GM10266 (cell line): Measurements from ENCODE around the gene TXLNG.

Experiments
- DNase-seq: peaks from one replicate; pipeline ENCODE4 v3.0.0; 2012; ENCODE audit errors: extremely low spot score
- CTCF ChIP-seq: IDR thresholded peaks from 2 replicates; pipeline ENCODE4 v1.5.1; 2012; ENCODE audit warnings: mild to moderate bottlenecking, low read depth; ENCODE audit not compliant: control insufficient read depth, insufficient read depth; ENCODE audit errors: missing control alignments

TXLNG gene

DNA sequence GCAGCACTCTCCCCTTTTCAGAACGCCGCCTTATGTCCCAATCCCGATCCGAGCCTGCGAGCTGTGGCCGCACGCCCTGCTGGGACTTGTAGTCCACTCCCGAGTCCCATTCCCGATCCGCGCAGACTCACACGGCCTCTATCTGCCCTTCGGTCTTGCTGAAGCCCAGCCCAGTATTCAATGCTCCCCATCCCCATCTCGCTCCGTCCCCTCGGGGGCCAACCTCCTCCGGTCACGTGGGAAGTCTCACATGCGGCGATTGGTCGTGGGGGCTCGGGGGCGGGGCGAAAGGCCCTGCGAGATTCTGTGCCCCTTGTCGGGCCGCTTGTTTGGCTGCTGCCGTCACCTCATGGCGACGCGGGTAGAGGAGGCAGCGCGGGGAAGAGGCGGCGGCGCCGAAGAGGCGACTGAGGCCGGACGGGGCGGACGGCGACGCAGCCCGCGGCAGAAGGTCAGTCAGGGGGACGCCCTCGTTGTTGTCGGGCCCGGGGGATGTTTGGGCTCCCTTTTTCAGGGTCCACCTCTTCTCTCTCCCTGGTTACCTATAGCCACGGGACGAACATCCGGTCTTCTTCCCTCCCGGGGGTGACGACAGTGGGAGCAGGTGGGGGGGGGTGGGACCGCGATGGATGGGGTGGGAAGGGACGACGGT, at the start of gene TXLNG:
TSS of gene TXLNG (plus strand) at position 328 of the 652 bp plus-strand sequence. CDS start at position 350, 22 bp downstream.
- TF ChIP-seq CTCF = no peak
- peak; percentile 90 for DNase-seq

GRCh38 chrX:16737024-16737423, 49.2 kb upstream of the TXLNG start:
- DNase-seq = no peak
- no peak for TF ChIP-seq CTCF

DNA sequence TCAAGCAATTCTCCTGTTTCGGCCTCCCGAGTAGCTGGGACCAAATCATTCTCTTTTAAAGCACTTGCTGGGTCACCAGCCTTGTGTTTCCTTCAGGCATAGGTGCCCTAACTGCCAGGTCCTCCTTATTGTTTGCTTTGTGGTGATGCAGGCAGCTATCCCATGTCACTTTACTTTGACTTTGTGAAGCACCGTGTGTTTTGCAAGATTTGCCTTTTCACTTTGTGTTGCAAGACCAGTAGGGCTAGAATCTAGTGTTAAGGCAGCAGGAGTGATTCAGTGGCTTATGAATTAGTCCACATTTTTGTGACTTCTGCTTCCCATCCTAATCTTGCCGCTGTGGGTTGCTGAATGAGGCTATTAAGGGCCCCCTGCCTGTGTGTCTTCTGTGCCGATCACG, 46.7 kb upstream of the TXLNG start:
- no peak for DNase-seq
- no peak for TF ChIP-seq CTCF

- TF ChIP-seq CTCF = no peak
- no peak for DNase-seq
Measured at GRCh38 chrX:16743604-16744325, 42.5 kb upstream of the TXLNG start.

DNA sequence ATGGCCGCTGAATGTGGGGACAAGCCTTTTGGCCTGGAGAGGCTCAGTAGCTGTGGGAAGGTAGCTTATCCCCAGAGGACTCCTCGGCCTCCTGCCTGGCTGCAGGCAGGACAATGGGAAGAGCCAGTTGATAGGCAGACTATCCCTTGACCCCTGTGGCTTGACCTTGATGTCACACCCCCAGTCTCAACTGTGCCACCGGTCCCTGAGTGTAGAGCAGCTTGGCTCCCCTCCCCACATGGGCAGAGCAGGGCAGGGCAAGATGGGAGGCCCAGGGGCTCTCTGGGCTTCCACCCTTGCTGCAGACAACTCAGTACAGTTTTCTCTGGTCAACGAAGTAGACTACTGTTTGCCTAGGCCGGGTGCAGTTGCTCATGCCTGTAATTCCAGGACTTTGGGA, 41.2 kb upstream of the TXLNG start:
- no peak for DNase-seq
- no peak for TF ChIP-seq CTCF

DNA sequence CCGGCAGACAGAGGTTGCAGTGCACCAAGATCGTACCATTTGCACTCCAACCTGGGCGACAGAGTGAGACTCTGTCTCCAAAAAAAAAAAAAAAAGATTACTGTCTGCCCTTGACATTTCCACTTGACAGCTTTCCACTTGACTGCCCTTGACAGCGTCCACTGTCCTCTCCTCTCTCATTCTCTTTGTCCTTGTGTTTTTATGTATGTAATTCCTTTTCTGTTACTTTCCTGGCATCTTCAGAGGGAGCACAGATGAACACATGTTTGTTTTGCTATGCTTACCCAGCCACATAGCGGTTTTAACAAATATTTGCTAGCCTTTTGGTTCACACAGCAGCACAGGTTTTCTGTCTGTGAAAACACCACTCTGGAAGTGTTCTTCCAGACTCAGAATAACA, 40.6 kb upstream of the TXLNG start:
- no peak for TF ChIP-seq CTCF
- no peak for DNase-seq

GRCh38 chrX:16748425-16748824, 37.8 kb upstream of the TXLNG start:
- TF ChIP-seq CTCF = no peak
- DNase-seq = no peak
